Mesendoderm (in vitro differentiated cells): ENCODE data around the gene DAB2IP.

Experiments
- DNase-seq: peaks from one replicate; pipeline ENCODE4 v3.0.0; 2013
- H2AK5ac ChIP-seq: 2 replicates; pipeline ENCODE4 v1.6.1; 2013; ENCODE audit warnings: low read length, inconsistent platforms
- H2BK120ac ChIP-seq: 2 replicates; pipeline ENCODE4 v1.6.1; 2013; ENCODE audit warnings: low read depth, mild to moderate bottlenecking, low read length, moderate library complexity, mixed read lengths
- H2BK15ac ChIP-seq: replicated peaks from 2 replicates; pipeline ENCODE4 v1.6.1; 2013; ENCODE audit warnings: low read depth, mild to moderate bottlenecking, moderate library complexity
- H2BK5ac ChIP-seq: 2 replicates; pipeline ENCODE4 v1.6.1; 2013; ENCODE audit warnings: low read length, inconsistent platforms
- H3K18ac ChIP-seq: 2 replicates; pipeline ENCODE4 v1.6.1; 2013; ENCODE audit warnings: mild to moderate bottlenecking, low read length, mixed read lengths
- H3K23ac ChIP-seq: one replicate; pipeline ENCODE4 v1.6.1; 2013; ENCODE audit warnings: low read length
- H3K27ac ChIP-seq: 2 replicates; pipeline ENCODE4 v1.5.1; 2013; ENCODE audit warnings: low read depth, mild to moderate bottlenecking, inconsistent platforms, low read length, moderate library complexity
- H3K27me3 ChIP-seq: 2 replicates; pipeline ENCODE4 v1.6.1; 2013; ENCODE audit warnings: low read length, control low read depth, mild to moderate bottlenecking, inconsistent platforms; ENCODE audit not compliant: insufficient read depth, poor library complexity
- H3K36me3 ChIP-seq: 2 replicates; pipeline ENCODE4 v1.6.1; 2013; ENCODE audit warnings: low read length, inconsistent platforms; ENCODE audit not compliant: control insufficient read depth, insufficient read depth
- H3K4ac ChIP-seq: one replicate; pipeline ENCODE4 v1.6.1; 2013; ENCODE audit warnings: low read depth, mild to moderate bottlenecking, low read length, moderate library complexity
- H3K4me1 ChIP-seq: 2 replicates; pipeline ENCODE4 v1.6.1; 2013; ENCODE audit warnings: low read depth, low read length, inconsistent platforms; ENCODE audit not compliant: control insufficient read depth
- H3K4me2 ChIP-seq: 2 replicates; pipeline ENCODE4 v1.6.1; 2013; ENCODE audit warnings: low read length
- H3K4me3 ChIP-seq: 2 replicates; pipeline ENCODE4 v1.5.1; 2013; ENCODE audit warnings: mild to moderate bottlenecking, low read length
- H3K56ac ChIP-seq: one replicate; pipeline ENCODE4 v1.6.1; 2013; ENCODE audit warnings: low read length
- H3K79me1 ChIP-seq: 2 replicates; pipeline ENCODE4 v1.6.1; 2013; ENCODE audit warnings: low read length, inconsistent platforms
- H3K79me2 ChIP-seq: 2 replicates; pipeline ENCODE4 v1.6.1; 2013; ENCODE audit warnings: mild to moderate bottlenecking, low read length; ENCODE audit not compliant: control insufficient read depth, insufficient read depth
- H3K9ac ChIP-seq: 2 replicates; pipeline ENCODE4 v1.6.1; 2013; ENCODE audit warnings: low read length, inconsistent platforms
- H4K5ac ChIP-seq: one replicate; pipeline ENCODE4 v1.6.1; 2013; ENCODE audit warnings: low read length
- H4K8ac ChIP-seq: one replicate; pipeline ENCODE4 v1.6.1; 2013; ENCODE audit warnings: low read depth, mild to moderate bottlenecking, control low read depth, low read length, moderate library complexity
- WGBS: extraction: QIAGEN DNeasy Blood & Tissue Kit; methylation state at CpG from one replicate; pipeline ENCODE4 v1.1.7; 2013; ENCODE audit warnings: low lambda C conversion rate, missing lambda C conversion rate; ENCODE audit not compliant: insufficient coverage; ENCODE audit errors: extremely low coverage; 5-methylcytosine and 5-hydroxymethylcytosine counted together

DAB2IP gene

DNA sequence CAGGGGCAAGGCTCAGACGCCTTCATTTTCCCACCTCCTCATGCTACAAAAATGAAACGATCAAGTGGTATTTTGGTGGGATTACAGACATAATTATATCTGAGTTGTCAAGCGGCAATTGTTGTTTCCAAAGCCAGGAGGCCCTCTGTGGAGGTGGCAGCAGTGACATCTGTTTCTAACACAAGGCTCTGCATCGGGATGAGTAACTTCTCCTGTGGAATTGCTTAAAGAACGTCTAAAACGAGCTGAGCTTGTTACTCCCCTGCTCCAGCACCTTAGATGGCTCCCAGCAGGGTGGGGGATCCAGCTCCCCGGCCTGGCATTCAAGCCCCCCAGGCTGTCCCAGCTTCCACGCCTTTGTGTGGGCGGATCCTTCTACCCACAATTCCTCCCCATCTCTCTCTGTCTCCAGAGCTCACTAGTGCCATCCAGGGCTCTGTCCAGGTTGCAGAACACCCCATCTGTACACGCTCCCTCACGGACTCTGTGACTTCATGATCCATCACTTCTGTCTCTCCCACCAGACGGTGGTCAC is 36.8 kb downstream of the DAB2IP start:
- no CpG with 5 or more reads among the region's 12 CpGs for WGBS
- H3K4me1 ChIP-seq, result peaks cover 5% of the 10 kb centered on the region
- no peak overlapping the region for H3K4ac ChIP-seq
- H3K23ac ChIP-seq, result no peak overlapping the region
- no peaks in the 10 kb centered on the region for H3K79me2 ChIP-seq
- H4K5ac ChIP-seq, result no peak overlapping the region
- H2AK5ac ChIP-seq, result no peak overlapping the region
- H3K4me2 ChIP-seq, result no peak overlapping the region
- H2BK5ac ChIP-seq, result no peak overlapping the region
- no peak for DNase-seq
- no peak overlapping the region for H4K8ac ChIP-seq
- H3K36me3 ChIP-seq, result no peaks in the 10 kb centered on the region
- peaks cover 12% of the 10 kb centered on the region for H3K79me1 ChIP-seq
- no peak overlapping the region for H2BK120ac ChIP-seq
- H3K27ac ChIP-seq, result no peak overlapping the region
- no peak overlapping the region for H3K9ac ChIP-seq
- no peak overlapping the region for H3K56ac ChIP-seq
- H3K4me3 ChIP-seq, result no peak overlapping the region
- H2BK15ac ChIP-seq, result no peak overlapping the region
- H3K18ac ChIP-seq, result no peak overlapping the region
- H3K27me3 ChIP-seq, result no peaks in the 10 kb centered on the region

GRCh38 chr9:121688681-121689080 is 37.2 kb downstream of the DAB2IP start:
- Histone ChIP-seq H3K4me1 (peaks cover 5% of the 10 kb centered on the region), H3K4me3 (no peak overlapping the region), H3K27ac (no peak overlapping the region), H3K4me2 (no peak overlapping the region), H4K8ac (no peak overlapping the region), H2BK15ac (no peak overlapping the region), H3K18ac (no peak overlapping the region), H4K5ac (no peak overlapping the region), H2BK120ac (no peak overlapping the region), H2AK5ac (no peak overlapping the region), H3K27me3 (no peaks in the 10 kb centered on the region), H3K79me2 (no peaks in the 10 kb centered on the region), H3K4ac (no peak overlapping the region), H3K9ac (no peak overlapping the region), H3K79me1 (peaks cover 12% of the 10 kb centered on the region), H3K36me3 (no peaks in the 10 kb centered on the region), H3K23ac (no peak overlapping the region), H2BK5ac (no peak overlapping the region), H3K56ac (no peak overlapping the region)
- no peak for DNase-seq
- WGBS, result no CpG with 5 or more reads among the region's 7 CpGs

DNA sequence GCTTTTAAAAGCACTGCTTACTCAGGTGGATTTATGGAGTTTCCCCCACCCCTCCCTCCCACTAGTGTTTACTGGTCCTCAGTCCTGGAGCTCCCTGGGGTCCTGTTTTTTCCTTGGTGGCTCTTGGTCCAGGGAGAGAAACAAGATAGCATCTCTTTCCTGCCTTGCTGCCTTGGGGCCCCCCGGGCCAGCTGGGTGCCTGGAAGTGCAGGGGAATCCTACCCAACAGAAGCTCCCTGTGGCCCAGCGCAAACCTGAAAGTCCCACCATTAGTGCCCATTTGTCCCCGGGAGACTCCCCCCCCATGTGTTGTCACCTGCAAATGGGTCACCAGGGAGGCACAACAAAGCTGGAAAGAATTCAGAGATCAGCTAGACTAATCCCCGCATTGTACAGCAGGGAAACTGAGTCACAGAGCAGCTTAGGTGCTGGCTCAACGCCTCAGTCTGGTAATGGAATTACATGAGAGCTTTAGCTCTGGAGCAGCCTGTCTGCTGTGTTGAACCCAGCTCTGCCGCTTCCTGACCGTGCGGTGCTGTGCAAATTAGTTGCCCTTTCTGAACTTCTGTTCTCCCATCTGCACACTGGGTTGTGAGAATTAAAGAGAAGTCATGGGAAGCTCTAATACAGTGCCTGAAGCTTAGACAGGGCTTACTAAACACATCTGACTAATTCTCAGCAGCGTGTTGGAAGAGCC is 38.2 kb downstream of the DAB2IP start:
- no peak overlapping the region for H3K4me2 ChIP-seq
- H3K56ac ChIP-seq, result no peak overlapping the region
- H3K79me2 ChIP-seq, result no peaks in the 10 kb centered on the region
- H3K9ac ChIP-seq, result no peak overlapping the region
- H2AK5ac ChIP-seq, result no peak overlapping the region
- H4K8ac ChIP-seq, result no peak overlapping the region
- H3K4me1 ChIP-seq, result peaks cover 5% of the 10 kb centered on the region
- no peak for DNase-seq
- H2BK120ac ChIP-seq, result no peak overlapping the region
- no peak overlapping the region for H3K4ac ChIP-seq
- H2BK15ac ChIP-seq, result no peak overlapping the region
- H3K27me3 ChIP-seq, result no peaks in the 10 kb centered on the region
- H3K27ac ChIP-seq, result no peak overlapping the region
- no peak overlapping the region for H3K4me3 ChIP-seq
- H4K5ac ChIP-seq, result no peak overlapping the region
- WGBS, result no CpG with 5 or more reads among the region's 9 CpGs
- no peak overlapping the region for H3K23ac ChIP-seq
- H3K79me1 ChIP-seq, result peaks cover 12% of the 10 kb centered on the region
- H2BK5ac ChIP-seq, result no peak overlapping the region
- no peaks in the 10 kb centered on the region for H3K36me3 ChIP-seq
- H3K18ac ChIP-seq, result no peak overlapping the region

DNA sequence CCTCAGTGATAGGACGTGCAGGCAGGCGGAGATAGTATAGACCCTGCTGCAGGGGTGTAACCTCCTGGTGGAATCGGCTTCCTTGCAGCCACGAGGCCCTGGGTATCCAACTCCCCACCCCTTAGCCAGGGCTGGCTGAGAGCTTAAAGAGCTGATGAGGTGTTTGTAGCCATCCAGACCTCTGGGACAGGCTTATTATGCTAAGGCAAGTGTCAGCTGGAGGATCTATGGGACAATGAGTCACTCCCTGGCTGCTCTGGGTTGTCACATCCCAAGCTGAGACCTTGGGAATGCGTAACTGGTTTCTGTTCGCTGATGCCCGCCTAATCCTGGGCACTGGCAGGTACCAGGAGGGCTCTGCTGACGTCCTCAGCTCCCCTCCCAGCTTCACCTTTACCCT is 38.9 kb downstream of the DAB2IP start:
- Histone ChIP-seq H3K4me2 (no peak overlapping the region), H3K79me1 (peaks cover 12% of the 10 kb centered on the region), H2BK120ac (no peak overlapping the region), H3K23ac (no peak overlapping the region), H3K4me1 (peaks cover 5% of the 10 kb centered on the region), H3K79me2 (no peaks in the 10 kb centered on the region), H3K9ac (no peak overlapping the region), H2BK5ac (no peak overlapping the region), H3K56ac (no peak overlapping the region), H4K8ac (no peak overlapping the region), H3K18ac (no peak overlapping the region), H2AK5ac (no peak overlapping the region), H2BK15ac (no peak overlapping the region), H4K5ac (no peak overlapping the region), H3K4ac (no peak overlapping the region), H3K36me3 (no peaks in the 10 kb centered on the region), H3K27ac (no peak overlapping the region), H3K4me3 (no peak overlapping the region), H3K27me3 (no peaks in the 10 kb centered on the region)
- peak; percentile 72 for DNase-seq
- no CpG with 5 or more reads among the region's 8 CpGs for WGBS

DNA sequence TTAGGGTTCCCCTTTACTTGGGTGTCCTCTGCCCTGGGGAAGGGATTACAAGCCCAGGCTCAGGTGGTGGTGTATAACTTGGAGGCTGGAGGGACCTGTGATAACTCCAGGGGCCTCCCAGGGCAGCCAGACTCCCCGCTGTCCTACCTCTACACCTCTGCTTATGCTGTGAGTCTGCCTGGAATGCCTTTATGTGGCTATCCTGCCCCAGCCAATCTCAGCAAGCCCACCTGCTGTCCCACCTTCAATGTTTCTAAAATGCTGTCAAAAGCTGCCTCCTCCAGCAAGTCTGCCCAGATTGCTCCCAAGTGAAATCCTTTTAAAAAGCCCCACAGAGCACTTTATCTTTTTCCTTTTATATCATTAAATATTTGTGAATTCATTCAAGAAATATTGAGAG is 39.3 kb downstream of the DAB2IP start:
- H3K18ac ChIP-seq, result no peak overlapping the region
- no peak overlapping the region for H3K9ac ChIP-seq
- H3K23ac ChIP-seq, result no peak overlapping the region
- no peak overlapping the region for H3K4ac ChIP-seq
- no peaks in the 10 kb centered on the region for H3K27me3 ChIP-seq
- H3K36me3 ChIP-seq, result no peaks in the 10 kb centered on the region
- H3K27ac ChIP-seq, result no peak overlapping the region
- no CpG with 5 or more reads among the region's 1 CpG for WGBS
- peaks cover 5% of the 10 kb centered on the region for H3K4me1 ChIP-seq
- no peak overlapping the region for H2BK120ac ChIP-seq
- no peak overlapping the region for H2BK15ac ChIP-seq
- H3K4me2 ChIP-seq, result no peak overlapping the region
- H4K8ac ChIP-seq, result no peak overlapping the region
- no peak overlapping the region for H3K4me3 ChIP-seq
- no peak for DNase-seq
- H3K79me2 ChIP-seq, result no peaks in the 10 kb centered on the region
- no peak overlapping the region for H3K56ac ChIP-seq
- peaks cover 11% of the 10 kb centered on the region for H3K79me1 ChIP-seq
- no peak overlapping the region for H2AK5ac ChIP-seq
- H4K5ac ChIP-seq, result no peak overlapping the region
- no peak overlapping the region for H2BK5ac ChIP-seq

DNA sequence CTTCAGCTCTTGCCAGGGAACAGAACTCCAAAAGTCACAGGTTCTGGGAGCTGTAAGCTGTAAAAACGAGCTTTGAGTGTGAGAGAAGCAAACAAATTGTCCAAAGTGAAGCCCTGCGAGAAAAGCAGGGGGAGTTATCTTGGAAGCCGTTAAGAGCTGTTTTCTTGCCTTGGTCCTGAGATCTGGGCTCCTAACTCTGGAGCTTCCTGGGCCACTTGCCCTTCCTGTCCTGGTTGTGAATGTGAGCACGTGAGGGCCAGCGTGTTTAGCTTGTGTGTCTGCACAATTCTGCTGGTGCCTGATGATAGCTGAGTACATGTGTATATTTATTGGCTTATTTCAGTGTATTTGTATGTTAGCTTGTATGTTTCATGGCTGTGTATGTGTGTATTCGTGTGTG is 40.5 kb downstream of the DAB2IP start:
- peak; percentile 53 for DNase-seq
- no peak overlapping the region for H3K27ac ChIP-seq
- H2BK5ac ChIP-seq, result no peak overlapping the region
- no peaks in the 10 kb centered on the region for H3K36me3 ChIP-seq
- peak overlapping the region; percentile 24 for H3K9ac ChIP-seq
- no peaks in the 10 kb centered on the region for H3K27me3 ChIP-seq
- no peak overlapping the region for H3K23ac ChIP-seq
- no peak overlapping the region for H3K4ac ChIP-seq
- H3K56ac ChIP-seq, result peak overlapping the region; percentile 5
- no peak overlapping the region for H3K18ac ChIP-seq
- H3K4me2 ChIP-seq, result no peak overlapping the region
- no CpG with 5 or more reads among the region's 6 CpGs for WGBS
- H2BK15ac ChIP-seq, result no peak overlapping the region
- H3K4me1 ChIP-seq, result peaks cover 5% of the 10 kb centered on the region
- H2AK5ac ChIP-seq, result peak overlapping the region; percentile 24
- H3K79me2 ChIP-seq, result no peaks in the 10 kb centered on the region
- H2BK120ac ChIP-seq, result no peak overlapping the region
- H4K8ac ChIP-seq, result no peak overlapping the region
- H3K79me1 ChIP-seq, result peaks cover 11% of the 10 kb centered on the region
- H3K4me3 ChIP-seq, result no peak overlapping the region
- H4K5ac ChIP-seq, result no peak overlapping the region
